AG10803 (cell line): ENCODE results near the gene PGP.

Source experiments
- DNase-seq: peaks from one replicate; pipeline ENCODE4 v3.0.0; 2010; ENCODE audit warnings: low read depth
- H3K4me3 ChIP-seq: 2 replicates; pipeline ENCODE4 v1.5.1; 2011; ENCODE audit warnings: mild to moderate bottlenecking, low read length, control low read depth
- CTCF ChIP-seq: conservative IDR thresholded peaks from 2 replicates; pipeline ENCODE4 v1.5.1; 2011; ENCODE audit warnings: mild to moderate bottlenecking, low read length, control low read depth, inconsistent platforms

PGP gene

GRCh38 chr16:2186064-2186463, 28.6 kb downstream of the PGP start:
- no peak for TF ChIP-seq CTCF
- no peak overlapping the region for H3K4me3 ChIP-seq
- DNase-seq: no peak

GRCh38 chr16:2184962-2185361, 29.7 kb downstream of the PGP start:
- TF ChIP-seq CTCF: no peak
- DNase-seq: no peak
- H3K4me3 ChIP-seq: no peak overlapping the region

GRCh38 chr16:2184346-2184745, 30.3 kb downstream of the PGP start:
- no peak for DNase-seq
- TF ChIP-seq CTCF: no peak
- no peak overlapping the region for H3K4me3 ChIP-seq

GRCh38 chr16:2183671-2184070, 31.0 kb downstream of the PGP start:
- no peak for TF ChIP-seq CTCF
- DNase-seq: no peak
- no peak overlapping the region for H3K4me3 ChIP-seq

- TF ChIP-seq CTCF: no peak
- DNase-seq: no peak
Measured at GRCh38 chr16:2181952-2182351, 32.7 kb downstream of the PGP start.

GRCh38 chr16:2180962-2181923, 33.4 kb downstream of the PGP start:
- no peak overlapping the region for H3K4me3 ChIP-seq
- TF ChIP-seq CTCF: no peak
- DNase-seq: no peak

More at GRCh38 chr16:2181952-2182351, 32.7 kb downstream of the PGP start:
- H3K4me3 ChIP-seq: no peak overlapping the region

- no peak for DNase-seq
- no peak for TF ChIP-seq CTCF
- no peak overlapping the region for H3K4me3 ChIP-seq
Measured at GRCh38 chr16:2180461-2180860, 34.2 kb downstream of the PGP start.
